Keratinocyte (primary cell): ENCODE measurements around the gene CCDC69. TPM values are rescaled to one million over a fixed set of nuclear protein-coding genes. Genes with fewer than 3 reads are reported as not detected.
"Not testable (repeated sequence)": the region's sequence is repeated elsewhere in the genome, so short reads cannot be mapped to it uniquely, and the experiment has no call there.

ENCODE experiments used
- DNase-seq: peaks from one replicate; pipeline ENCODE4 v3.0.0-alpha.2; 2011; ENCODE audit warnings: low read depth, missing footprints, low spot score
- FAIRE-seq: peaks from 2 replicates; lab custom pipeline; 2011; peaks lifted over from hg19 to GRCh38; lab: Jason Lieb, UNC
- H2AFZ ChIP-seq: 2 replicates; pipeline ENCODE4 v1.6.0; 2012; ENCODE audit warnings: low read length, control low read depth, inconsistent platforms; ENCODE audit not compliant: control insufficient read depth
- H3K27ac ChIP-seq: 2 replicates; pipeline ENCODE4 v1.5.1; 2011; ENCODE audit warnings: low read length; ENCODE audit not compliant: control insufficient read depth, insufficient read depth
- H3K27me3 ChIP-seq: 3 replicates; pipeline ENCODE4 v1.6.0; 2011; ENCODE audit warnings: low read length; ENCODE audit not compliant: control insufficient read depth, insufficient read depth; ENCODE audit errors: extremely low read depth
- H3K36me3 ChIP-seq, 2 experiments: 2 replicates in 1 of 2; 3 replicates in 1 of 2; pipeline ENCODE4 v1.5.1; 2011; ENCODE audit warnings: low read length in 2 of 2, mild to moderate bottlenecking in 1 of 2; ENCODE audit not compliant: control insufficient read depth in 2 of 2, insufficient read depth in 2 of 2; ENCODE audit errors: extremely low read depth in 1 of 2
- H3K4me1 ChIP-seq: 3 replicates; pipeline ENCODE4 v1.5.1; 2011; ENCODE audit warnings: low read length; ENCODE audit not compliant: control insufficient read depth, insufficient read depth; ENCODE audit errors: extremely low read depth
- H3K4me2 ChIP-seq: 3 replicates; pipeline ENCODE4 v1.6.0; 2011; ENCODE audit warnings: low read depth, low read length; ENCODE audit not compliant: control insufficient read depth, insufficient read depth; ENCODE audit errors: extremely low read depth
- H3K4me3 ChIP-seq, 3 experiments: fragments of 200-600 bp in 1 of 3; sonication (generic) in 1 of 3; 2 replicates in 2 of 3; 3 replicates in 1 of 3; pipeline ENCODE4 v1.5.1; 2011 to 2016; ENCODE audit warnings: low read length in 3 of 3, mild to moderate bottlenecking in 3 of 3, control low read depth in 2 of 3, inconsistent platforms in 1 of 3, low read depth in 1 of 3, mixed read lengths in 1 of 3, mixed run types in 1 of 3, moderate library complexity in 1 of 3; ENCODE audit not compliant: control insufficient read depth in 2 of 3, insufficient read depth in 2 of 3; ENCODE audit errors: extremely low read depth in 1 of 3
- H3K79me2 ChIP-seq: 2 replicates; pipeline ENCODE4 v1.6.0; 2012; ENCODE audit warnings: low read length; ENCODE audit not compliant: control insufficient read depth, insufficient read depth
- H3K9ac ChIP-seq: 3 replicates; pipeline ENCODE4 v1.6.0; 2011; ENCODE audit warnings: low read length; ENCODE audit not compliant: control insufficient read depth, insufficient read depth; ENCODE audit errors: extremely low read depth
- H3K9me1 ChIP-seq: 3 replicates; pipeline ENCODE4 v1.6.0; 2011; ENCODE audit warnings: low read length; ENCODE audit not compliant: control insufficient read depth, insufficient read depth; ENCODE audit errors: extremely low read depth
- H3K9me3 ChIP-seq: 2 replicates; pipeline ENCODE4 v1.5.1; 2012; ENCODE audit warnings: low read depth, low read length; ENCODE audit not compliant: control insufficient read depth
- H4K20me1 ChIP-seq: 3 replicates; pipeline ENCODE4 v1.6.0; 2011; ENCODE audit warnings: low read length; ENCODE audit not compliant: control insufficient read depth, insufficient read depth; ENCODE audit errors: extremely low read depth
- CTCF ChIP-seq, 3 experiments: IDR thresholded peaks in 1 of 3; conservative IDR thresholded peaks in 1 of 3; optimal IDR thresholded peaks in 1 of 3; 2 replicates in 2 of 3; 3 replicates in 1 of 3; pipeline versions ENCODE3 to v1.5.1; 2011; ENCODE audit warnings: low read length in 3 of 3, mild to moderate bottlenecking in 3 of 3, moderate library complexity in 2 of 3, control low read depth in 1 of 3, inconsistent platforms in 1 of 3; ENCODE audit not compliant: insufficient read depth in 2 of 3; ENCODE audit errors: extremely low read depth in 1 of 3
- EZH2 ChIP-seq: IDR thresholded peaks from one replicate; pipeline ENCODE4 v1.6.1; 2012; ENCODE audit warnings: inconsistent platforms, mild to moderate bottlenecking, low read length, moderate library complexity
- dilution Hi-C: fragments of 300-500 bp; cut with MboI; formaldehyde crosslinking; loops from one replicate; pipeline ENCODE4 v1.7.0; 2020; ENCODE audit warnings: low sequenced_read_pairs; ENCODE audit not compliant: extremely low pct_ligation_motif_present
- polyA plus RNA-seq, 5 experiments: library from polyadenylated mRNA; depleted of rRNA in 3 of 5; stranded (reverse) in 3 of 5; stranded (forward) in 1 of 5; unstranded in 1 of 5; fragments of >200 nt; gene quantifications; 1 replicate in 1 of 5; 2 replicates in 3 of 5; 3 replicates in 1 of 5; pipeline versions ENCODE4 v1.2.1 to v1.2.3, GENCODE V29; 2011 to 2012; ENCODE audit warnings: missing spikeins in 2 of 5, low read depth in 1 of 5, low replicate concordance in 1 of 5

The CCDC69 gene
- polyA plus RNA-seq, 1 donor (not counting 4 experiments of a cell fraction or from before 2014, with no cell fraction given) = 4.1 TPM

- no peak overlapping the region for H3K4me3 ChIP-seq
- H3K4me2 ChIP-seq = no peak overlapping the region
- no peaks in the 10 kb centered on the region for H3K4me1 ChIP-seq
- H3K9me3 ChIP-seq = no peaks in the 10 kb centered on the region
- no peak overlapping the region for H3K9ac ChIP-seq
- H4K20me1 ChIP-seq = no peaks in the 10 kb centered on the region
- H3K27ac ChIP-seq = no peak overlapping the region
- no peaks in the 10 kb centered on the region for H3K27me3 ChIP-seq
- DNase-seq (no peak), FAIRE-seq (no peak)
- H3K36me3 ChIP-seq = no peaks in the 10 kb centered on the region
- no peaks in the 10 kb centered on the region for H3K9me1 ChIP-seq
- dilution Hi-C loops = no loop called here
- H2AFZ ChIP-seq = no peak overlapping the region
- H3K79me2 ChIP-seq = no peaks in the 10 kb centered on the region
- TF ChIP-seq CTCF (optimal IDR thresholded peaks at IDR 0.05 in 1 of 3, IDR thresholded peaks at IDR 0.05 in 1 of 3, conservative IDR thresholded peaks at IDR 0.05 in 1 of 3; ENCODE audit: extremely low read depth in 1 of 3, insufficient read depth in 2 of 3, low read length in 3 of 3) = no peak
- no peak for TF ChIP-seq EZH2
Observed at GRCh38 chr5:151178372-151178771, 45.5 kb downstream of the CCDC69 start.

DNA sequence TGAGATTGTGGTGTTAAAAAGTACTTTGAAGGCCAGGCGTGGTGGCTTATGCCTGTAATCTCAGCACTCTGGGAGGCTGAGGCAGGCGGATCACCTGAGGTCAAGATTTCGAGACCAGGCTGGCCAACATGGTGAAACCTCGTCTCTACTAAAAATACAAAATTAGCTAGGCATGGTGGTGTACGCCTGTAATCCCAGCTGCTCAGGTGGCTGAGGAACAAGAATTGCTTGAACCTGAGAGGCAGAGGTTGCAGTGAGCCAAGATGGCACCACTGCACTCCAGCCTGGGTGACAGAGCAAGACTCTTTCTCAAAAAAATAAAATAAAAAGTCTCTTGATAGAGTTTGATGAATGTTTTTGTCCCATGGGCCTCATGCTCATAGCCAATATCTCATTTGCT, 47.6 kb downstream of the CCDC69 start:
- H3K9me3 ChIP-seq, H3K79me2 ChIP-seq, FAIRE-seq, H4K20me1 ChIP-seq, H3K27me3 ChIP-seq, H3K9ac ChIP-seq, H3K27ac ChIP-seq, H3K9me1 ChIP-seq, H3K4me2 ChIP-seq, H2AFZ ChIP-seq, H3K4me1 ChIP-seq, H3K4me3 ChIP-seq, H3K36me3 ChIP-seq, DNase-seq, dilution Hi-C loops: not testable (repeated sequence)

DNA sequence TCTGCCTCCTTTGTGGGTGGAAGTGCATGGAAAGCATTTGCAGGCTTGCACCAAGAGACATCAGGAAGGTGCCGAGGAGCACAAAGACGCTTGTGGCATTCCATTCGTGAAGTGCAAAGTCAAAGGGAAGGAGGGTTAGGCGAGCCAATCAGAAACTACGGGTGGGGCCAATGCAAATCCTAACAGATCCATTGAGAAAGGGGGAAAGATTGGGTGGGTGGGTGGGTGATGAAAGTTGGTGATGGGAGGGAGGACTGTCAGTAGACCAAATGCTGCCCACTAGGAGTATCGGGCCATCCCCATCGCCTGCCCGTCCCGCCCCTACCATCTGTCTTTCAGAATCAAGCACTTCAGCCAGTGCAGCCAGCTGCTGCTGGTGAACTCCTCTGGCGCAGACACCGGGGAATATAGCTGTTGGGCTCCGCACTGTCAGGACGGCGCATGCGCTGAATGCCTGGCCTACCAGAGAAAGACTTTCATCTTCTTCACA, 49.2 kb downstream of the CCDC69 start:
- Histone ChIP-seq H3K27ac (no peak overlapping the region), H3K4me3 (no peak overlapping the region), H2AFZ (no peak overlapping the region), H4K20me1 (no peaks in the 10 kb centered on the region), H3K36me3 (no peaks in the 10 kb centered on the region), H3K4me1 (no peaks in the 10 kb centered on the region), H3K27me3 (no peaks in the 10 kb centered on the region), H3K79me2 (no peaks in the 10 kb centered on the region), H3K9me3 (no peaks in the 10 kb centered on the region), H3K9ac (no peak overlapping the region), H3K4me2 (no peak overlapping the region), H3K9me1 (no peaks in the 10 kb centered on the region)
- TF ChIP-seq CTCF (optimal IDR thresholded peaks at IDR 0.05 in 1 of 3, IDR thresholded peaks at IDR 0.05 in 1 of 3, conservative IDR thresholded peaks at IDR 0.05 in 1 of 3; ENCODE audit: extremely low read depth in 1 of 3, insufficient read depth in 2 of 3, low read length in 3 of 3) (no peak), EZH2 (no peak)
- DNase-seq = no peak
- dilution Hi-C loops = no loop called here
- no peak for FAIRE-seq
